HG03571 (cell line): ENCODE measurements around the gene CTSO.
"Not testable (repeated sequence)": the region's sequence is repeated elsewhere in the genome, so short reads cannot be mapped to it uniquely, and the experiment has no call there.

Source experiments
- ATAC-seq: cut with Tn5 transposase; IDR thresholded peaks from one replicate; pipeline ENCODE4 v1.9.1; 2021; ENCODE audit not compliant: unreplicated experiment

Gene CTSO

DNA sequence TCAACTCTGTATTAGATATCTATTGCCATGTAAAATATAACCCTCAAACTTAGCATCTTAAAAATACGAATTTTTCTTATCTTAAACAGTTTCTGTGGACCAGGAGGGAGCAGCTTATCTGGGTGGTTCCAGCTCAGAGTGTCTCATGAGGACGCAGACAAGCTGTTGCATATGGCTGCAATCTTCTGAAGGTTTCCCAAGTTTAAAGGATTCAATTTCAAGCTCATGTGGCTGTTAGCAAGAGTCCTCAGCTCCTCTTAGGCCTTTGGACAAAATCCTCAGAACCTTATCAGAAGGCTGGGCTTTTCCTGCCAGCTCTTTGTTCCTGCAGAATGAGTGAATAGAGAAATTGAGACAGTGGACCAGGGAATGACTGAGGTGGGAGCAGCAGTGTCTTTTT, 2.8 kb upstream of the CTSO start:
- ATAC-seq = no peak

DNA sequence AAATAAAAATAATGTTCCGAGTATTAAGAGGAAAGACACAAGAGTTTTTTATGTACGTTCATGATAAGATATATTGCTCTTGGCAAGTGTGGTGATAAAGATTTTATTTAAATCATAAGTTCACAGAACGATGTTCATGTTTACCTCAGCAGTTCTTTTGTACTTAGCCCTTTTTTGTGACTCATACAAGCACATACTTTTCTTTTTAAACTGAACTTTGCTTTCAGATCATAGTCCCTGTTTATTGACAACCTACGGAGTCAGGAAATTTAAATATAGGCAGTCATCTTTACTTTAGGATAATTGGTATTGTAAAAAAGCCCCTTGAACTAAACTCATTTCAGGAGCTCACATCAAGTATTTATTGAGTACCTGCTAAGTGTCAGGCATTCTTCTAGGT, 1.3 kb upstream of the CTSO start:
- ATAC-seq = no peak

DNA sequence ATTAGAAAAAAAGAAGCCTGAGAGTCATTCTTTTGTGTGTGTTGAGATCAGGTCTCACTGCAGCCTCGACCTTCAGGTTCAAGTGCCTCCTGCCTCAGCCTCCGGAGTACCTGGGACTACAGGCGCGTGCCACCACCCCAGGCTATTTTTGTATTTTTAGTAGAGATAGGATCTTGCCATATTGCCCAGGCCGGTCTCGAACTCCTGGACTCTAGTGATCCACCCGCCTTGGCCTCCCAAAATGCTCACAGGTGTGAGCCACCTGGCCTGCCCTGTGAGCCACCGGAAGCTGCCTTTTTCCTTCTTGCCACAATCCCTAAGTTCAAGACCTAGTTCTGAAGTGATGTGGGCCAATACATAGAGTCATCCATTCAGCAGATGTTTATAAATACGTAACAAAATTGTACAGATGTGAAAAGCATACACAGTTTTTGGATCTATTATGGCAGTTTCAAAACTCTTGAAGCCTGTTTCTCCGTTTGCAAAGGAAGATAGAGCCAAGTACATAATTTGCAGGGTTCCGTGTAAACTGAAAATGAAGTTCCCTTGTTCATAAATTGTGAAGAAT, 536 bp upstream of the CTSO start:
- no peak for ATAC-seq

DNA sequence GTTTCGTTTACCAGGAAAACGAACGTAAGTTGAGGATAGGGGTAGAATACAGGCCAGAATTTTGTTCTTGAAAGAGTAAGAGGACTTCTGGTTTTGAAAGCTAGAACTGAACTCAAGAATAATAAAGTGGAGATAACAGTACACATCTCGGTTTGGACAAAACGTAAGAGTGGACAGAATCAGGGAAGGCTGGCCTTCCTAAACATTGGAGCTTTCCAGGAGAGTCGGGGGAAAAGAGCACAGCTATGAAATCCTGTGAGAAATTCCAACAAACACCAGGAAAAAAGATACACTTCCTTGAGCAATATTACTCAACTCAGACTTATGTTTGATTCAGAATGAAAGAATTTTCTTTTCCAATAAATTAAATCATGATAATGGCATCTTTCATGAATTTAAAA, 1.2 kb downstream of the CTSO start:
- no peak for ATAC-seq

DNA sequence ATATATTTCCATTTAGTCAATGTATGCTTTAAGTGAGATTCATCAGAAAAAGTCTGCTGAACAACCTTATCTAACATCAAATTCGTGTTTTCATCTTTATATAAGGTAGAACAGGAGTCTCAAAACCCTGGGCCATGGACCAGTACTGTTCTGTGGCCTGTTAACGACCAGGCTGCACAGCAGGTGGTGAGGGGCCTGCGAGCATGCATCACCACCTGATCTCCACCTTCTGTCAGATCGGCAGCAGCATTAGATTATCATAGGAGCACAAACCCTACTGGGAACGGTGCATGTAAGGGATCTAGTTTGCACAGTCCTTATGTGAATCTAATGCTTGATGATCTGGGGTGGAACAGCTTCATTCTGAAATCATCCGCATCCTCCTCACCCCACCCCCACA, 3.2 kb downstream of the CTSO start:
- no peak for ATAC-seq

DNA sequence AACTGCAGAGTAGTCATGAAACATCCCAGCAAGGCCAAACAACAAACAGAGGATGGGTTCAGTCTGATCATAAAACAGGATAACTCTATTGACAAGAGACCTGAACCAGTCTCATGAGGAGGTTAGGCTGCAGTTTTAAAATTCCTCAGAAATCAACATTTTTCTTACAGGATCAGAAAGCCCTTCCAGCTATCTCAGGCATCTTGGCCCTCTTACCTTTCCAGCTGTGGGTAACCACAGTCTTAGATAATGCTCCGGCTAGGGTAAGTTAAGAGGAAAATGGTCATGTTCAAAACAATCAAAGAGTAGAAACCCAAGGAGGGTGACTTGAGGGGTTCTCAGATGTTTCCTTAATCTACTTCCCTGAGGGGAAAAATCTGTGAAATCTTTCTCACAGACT, 5.1 kb downstream of the CTSO start:
- ATAC-seq = no peak

DNA sequence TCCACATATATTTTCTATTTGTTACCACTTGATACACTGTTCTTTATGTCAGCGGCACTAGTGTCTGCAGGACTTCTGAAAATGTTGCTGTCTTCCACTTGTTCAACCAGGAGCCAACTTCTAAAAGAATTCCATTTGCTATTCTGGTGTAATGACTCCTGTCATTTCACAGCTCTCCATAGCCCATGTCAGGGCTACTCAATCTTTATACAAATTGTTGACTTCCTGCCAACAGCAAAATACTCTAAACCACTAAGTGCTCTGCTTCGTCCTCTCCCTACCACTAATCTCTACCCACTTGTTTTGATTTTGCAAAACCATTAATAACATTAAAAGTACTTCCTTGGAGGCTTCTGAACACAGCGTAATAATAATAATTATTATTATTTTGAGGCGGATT, 7.2 kb downstream of the CTSO start:
- ATAC-seq = no peak

DNA sequence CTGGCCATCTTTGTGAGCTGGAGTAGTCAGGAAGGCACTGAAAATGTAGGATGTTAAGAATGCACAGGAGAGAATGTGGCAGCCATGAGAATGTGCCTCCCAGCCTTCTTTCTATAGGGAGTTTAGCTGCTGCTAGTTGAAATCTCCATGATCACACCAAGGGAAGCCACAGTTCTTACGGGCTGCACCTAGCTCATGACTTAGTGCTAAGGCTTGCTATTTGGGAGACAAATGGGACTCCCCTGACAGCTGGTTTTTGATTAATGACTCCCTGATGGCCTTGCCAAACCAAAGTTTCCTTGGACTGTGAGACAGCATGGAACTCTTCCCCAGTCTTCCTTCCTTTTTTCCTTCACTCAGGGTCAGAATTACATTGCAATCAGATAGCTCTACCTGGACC, 9.2 kb downstream of the CTSO start:
- no peak for ATAC-seq

DNA sequence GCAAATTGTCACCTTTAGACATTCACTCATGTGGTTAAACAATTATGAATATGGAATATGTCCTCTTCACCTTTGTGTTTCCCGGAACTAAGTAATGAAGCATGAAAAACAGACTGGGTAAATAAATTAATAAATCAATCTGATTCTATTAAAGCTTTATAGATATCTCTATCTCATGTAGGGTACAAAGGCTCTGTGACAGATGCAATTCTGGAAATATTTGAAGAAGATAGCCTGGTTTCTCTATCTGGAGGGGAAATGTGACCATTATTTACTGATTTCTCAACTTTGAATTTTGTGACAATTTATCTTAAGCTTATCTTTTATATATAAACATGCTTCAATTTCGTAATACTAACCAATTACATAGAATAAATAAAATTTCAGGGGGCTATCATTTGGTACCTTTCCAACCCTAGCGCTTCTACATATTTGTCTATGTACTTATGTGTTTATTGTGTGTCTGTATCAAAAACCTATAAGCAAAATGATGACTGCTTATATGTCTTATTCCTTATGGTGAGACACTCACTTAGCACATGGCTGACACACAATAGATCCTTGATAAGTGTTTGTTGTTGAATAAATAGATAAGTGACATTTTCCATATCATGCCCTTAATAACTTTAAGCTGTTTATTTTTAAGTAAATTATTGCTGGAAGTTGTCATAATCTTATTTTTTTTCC, 9.9 kb downstream of the CTSO start:
- ATAC-seq = no peak

DNA sequence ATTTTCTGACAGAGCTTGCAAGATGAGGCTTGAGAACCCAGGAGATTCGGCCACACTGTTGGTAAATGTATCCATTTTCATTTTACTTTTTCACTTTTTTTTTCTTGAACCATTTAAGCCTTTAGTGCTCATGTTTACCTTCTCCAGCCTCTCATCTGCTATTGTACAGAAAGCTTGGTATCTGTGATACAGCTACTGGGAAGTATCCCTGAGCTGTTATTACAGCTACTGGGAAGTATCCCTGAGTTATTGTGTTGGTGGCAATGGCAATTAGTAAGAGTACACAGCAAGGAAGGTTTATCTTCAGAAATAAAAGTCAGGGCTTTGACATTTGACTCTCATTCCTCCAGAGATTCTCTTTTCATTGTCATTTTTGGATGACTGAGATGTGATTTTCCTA, 11.8 kb downstream of the CTSO start:
- ATAC-seq = no peak

DNA sequence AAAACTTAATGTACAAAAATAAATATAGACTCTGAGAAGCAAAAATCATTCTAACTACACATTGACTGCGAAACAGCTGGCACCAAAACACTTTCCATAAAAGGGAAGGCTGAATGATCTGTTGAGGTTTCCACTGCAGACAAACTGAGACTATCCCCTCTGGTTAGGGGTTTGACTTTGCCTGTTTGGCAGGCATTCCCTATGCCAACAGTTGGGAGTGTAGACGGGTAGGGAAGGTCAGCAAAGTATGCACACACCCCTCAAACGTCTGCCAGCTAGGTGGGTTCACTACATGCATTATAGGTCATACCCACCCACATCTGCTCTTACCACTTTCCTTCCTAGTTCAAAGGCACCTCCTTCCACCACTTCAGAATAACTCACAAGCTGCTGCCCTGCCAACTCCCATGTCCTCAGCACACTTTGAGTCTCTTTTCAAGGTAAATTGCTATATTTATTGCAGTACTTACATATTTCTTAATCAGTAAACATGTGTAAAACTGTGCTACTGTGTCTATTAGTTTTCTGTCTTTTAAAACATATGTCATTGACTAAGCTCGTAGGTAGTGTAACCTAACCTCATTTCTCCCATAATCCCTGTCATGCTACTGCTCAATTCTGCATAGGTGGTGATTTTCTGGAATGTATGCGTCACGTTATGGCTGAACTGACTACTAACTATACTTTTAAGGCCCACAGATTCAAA, 12.4 kb downstream of the CTSO start:
- ATAC-seq = no peak

DNA sequence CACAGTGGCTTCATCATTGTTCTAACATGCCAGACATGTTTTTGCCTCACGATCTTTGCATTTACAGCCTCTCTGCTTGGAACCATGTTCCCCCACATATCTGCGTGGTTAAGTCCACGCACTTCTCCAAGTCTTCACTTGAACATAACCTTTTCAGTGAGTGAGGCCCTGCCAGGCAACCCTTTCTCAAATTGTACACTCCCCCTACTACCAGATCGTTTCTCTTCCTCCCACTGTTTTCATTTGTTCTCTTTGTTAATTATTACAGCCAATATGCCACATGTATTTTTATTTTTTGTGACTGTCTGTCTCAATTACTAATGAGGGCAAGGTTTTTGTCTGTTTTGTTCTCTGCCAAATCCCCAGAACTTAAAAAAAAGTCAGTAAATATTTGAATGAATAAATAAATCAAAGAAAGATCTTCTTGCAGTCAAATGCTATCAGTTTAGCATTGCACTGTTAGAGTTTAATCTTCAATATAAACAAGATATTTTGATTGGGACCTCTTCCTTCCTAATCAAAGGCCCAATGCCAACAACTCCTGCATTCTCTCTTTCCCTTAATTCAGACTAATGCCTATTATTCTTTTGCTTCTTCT, 18.2 kb downstream of the CTSO start:
- no peak for ATAC-seq

DNA sequence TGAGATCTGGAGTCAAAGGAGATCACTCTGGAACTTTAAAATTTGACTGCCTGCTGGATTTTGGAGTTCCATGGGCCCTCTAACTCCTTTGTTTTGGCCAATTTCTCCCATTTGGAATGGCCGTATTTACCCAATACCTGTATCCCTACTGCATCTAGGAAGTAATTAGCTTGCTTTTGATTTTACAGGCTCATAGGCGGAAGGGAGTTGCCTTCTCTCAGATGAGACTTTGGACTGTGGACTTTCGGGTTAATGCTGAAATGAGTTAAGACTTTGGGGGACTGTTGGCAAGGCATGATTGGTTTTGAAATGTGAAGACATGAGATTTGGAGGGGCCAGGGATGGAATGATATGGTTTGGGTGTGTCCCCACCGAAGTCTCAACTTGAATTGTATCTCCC, 19.0 kb downstream of the CTSO start:
- ATAC-seq = not testable (repeated sequence)

DNA sequence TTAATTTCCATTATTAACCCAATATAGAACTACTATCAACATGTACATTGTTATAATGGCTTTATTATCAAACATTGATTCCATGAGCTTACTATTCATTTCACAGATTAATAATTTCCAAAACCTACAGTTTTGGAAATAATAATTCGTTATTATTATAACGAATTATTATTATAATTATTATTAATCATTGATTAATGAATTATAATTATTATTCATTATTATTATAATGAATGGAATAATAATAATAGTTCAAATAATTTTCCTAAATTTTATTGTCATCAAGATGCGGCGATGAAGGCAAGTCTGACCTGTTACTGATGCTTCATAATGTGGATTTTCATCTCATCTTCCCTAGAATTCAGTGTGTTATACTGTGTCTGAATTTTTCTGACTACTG, 22.0 kb downstream of the CTSO start:
- no peak for ATAC-seq

DNA sequence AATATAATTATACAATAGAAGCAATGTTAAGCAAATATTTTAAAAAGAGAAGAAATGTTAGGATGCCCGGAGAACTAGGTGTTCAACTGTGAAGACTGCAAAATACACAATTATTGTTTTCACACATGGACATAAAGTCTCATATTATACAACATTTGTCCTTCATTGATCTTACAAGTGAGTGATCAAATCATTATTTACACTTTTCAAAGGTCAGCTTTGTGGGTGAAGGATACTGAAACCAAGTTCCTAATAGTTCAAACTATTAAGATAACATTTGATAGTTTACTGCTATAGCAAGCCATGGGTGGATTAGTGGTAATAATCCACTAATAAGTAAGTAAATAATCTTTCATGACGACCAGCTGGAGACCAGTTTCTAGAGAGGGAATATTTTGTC, 23.3 kb downstream of the CTSO start:
- no peak for ATAC-seq

DNA sequence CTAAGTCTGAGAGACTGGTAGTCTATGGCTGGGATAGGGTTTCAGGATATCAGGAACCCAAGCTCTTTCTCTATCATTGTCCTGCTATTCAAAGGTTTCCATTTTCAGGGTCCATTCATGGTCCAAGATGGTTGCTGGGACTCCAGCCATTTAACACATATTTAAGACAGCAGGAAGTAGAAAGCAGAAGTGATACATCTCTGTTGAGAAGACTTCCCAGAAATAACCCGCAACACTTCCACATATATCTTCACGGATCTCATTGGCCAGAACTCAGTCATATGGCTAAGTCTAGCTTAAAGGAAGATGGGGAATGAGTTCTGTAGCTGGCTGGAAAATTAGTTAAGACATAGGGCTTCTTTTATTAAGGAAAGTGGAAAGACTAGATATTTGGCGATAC, 23.8 kb downstream of the CTSO start:
- no peak for ATAC-seq

DNA sequence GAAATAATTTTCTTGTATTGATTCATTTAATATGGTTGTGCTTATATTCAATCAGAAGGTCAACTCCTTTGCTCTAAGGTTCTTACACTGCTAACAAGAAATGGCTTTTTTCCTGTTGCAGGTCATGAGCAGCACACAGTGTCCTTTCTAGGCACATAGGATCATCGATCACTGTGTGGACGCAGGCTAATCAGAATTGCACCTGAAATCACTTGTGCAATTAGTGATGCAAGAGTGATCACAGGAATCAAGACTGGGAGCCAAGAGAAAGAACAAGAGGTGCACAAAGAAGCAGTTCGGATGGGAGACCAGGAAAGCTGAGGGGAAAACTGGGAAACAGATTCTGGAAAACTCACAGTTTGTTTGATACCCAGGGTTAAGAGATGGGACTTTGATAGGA, 29.0 kb downstream of the CTSO start:
- ATAC-seq = no peak

DNA sequence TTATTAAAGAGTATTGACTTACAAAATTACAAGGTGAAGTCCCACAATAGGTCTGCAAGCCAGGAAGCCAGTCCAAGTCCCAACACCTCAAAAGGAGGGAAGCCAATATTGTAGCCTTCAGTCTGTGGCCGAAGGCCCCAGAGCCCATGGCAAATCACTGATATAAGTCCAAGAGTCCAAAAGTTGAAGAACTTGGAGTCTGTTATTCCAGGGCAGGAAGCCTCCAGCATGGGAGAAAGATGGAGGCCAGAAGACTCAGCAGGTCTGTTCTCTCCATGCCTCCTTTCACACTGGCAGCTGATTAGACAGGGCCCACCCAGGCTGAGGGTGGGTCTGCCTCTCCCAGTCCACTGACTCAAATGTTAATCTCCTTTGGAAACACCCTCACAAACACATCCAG, 32.1 kb downstream of the CTSO start:
- no peak for ATAC-seq

DNA sequence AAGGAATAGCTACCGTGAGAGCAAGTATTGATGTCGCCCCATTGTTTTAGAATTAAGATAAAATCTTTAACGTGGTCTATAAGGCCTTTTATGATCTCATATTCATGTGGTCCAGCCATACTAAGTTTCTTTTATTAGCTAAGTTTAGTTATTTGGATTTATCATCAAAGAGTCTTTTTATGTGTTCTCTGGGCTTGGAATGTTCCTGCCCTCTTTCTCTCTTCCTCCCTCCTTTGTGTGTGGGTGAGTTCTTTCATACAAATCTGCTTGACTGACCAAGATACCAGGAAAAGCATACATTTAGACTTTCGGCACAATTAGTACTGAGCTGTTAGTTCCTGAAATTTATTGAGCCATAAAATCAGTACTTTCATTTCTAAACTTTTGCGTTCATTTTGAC, 38.9 kb downstream of the CTSO start:
- no peak for ATAC-seq

DNA sequence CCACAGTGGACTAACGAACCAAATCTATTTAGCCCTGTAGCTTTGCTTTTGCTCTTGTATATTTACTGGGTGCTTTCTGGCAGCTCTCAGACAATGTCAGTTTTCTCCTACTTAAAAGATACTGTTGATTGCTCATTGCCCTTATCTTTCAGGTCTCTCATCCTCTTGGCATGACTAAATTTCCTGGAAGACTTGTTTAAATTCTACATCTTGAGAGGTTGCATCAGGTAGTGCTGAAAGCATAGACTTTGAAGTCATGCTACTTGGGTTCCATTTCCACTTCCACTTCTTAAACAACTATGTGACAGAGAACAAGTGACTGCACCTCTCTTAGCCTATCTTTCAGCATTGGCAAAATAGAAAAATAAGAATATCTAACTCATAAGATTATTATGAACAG, 41.8 kb downstream of the CTSO start:
- ATAC-seq = no peak

DNA sequence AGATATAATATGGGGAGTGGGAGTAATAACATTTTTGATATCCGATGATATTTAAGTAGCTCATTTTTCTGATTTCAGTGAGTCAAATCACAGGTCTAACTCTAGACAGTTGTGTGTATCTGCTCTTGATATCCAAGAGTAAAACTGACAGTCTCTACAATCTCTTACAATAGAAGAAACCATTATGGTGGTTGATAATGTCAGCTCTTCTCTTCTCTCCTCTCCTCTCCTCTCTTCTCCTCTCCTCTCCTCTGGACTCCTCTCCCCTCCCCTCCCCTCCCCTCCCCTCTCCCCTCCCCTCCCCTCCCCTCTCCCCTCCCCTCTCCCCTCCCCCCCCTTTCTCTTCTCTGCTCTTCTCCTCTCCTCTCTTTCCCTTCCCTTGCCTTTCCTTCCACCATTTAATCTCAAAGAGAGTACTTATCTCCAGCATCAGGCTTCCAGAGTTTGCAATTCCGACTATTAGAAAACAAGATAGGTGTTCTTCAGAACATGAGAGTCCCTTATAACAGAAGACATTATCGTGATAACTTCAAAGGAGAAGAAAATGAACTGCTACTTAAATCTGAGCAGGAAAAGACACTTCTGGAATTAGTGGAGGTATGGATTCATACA, 43.9 kb downstream of the CTSO start:
- no peak for ATAC-seq
